Frontal cortex (tissue), 4 donors: Measurements from ENCODE around the gene SNX10. TPM values are rescaled to one million over a fixed set of nuclear protein-coding genes. Genes with fewer than 3 reads are reported as not detected.

Experiments
- DNase-seq, 2 donors: peaks; one replicate each; pipeline ENCODE4 v3.0.0; 2012; ENCODE audit warnings: low spot score in 2 of 2
- FAIRE-seq: peaks from 2 replicates; lab custom pipeline; 2012; peaks lifted over from hg19 to GRCh38; lab: Jason Lieb, UNC
- total RNA-seq: library from RNA; depleted of rRNA; stranded (reverse); fragments of >200 nt; gene quantifications from one replicate; pipeline ENCODE4 v1.2.3, GENCODE V29; 2014
- donor health status: control.
- donor health status: control.
- donor health status: control.

Gene SNX10
- total RNA-seq, 1 donor from 2014 or later: 37.1 TPM

DNA sequence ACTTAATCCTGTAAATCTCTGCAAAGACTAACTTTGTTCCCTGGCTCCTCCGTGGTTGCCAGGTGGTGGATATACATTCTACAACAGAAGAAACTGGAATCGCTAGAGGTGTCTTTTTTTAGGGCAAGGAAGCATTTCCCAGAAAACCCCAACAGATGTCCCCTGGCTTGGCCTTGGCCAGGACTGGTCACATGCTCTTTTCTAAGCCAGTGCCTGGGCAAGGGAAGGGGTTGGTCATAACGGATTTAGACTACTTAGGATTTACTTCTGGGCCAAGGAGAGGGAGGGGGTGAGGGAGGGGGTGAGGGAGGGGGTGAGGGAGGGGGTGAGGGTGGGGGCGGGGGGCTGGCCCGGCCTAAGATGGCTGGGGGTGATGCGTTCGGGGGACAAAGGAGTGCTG, 105.7 kb downstream of the SNX10 start:
- FAIRE-seq: no peak
- peak in 1 of 2 donors; percentile 27 for DNase-seq

DNA sequence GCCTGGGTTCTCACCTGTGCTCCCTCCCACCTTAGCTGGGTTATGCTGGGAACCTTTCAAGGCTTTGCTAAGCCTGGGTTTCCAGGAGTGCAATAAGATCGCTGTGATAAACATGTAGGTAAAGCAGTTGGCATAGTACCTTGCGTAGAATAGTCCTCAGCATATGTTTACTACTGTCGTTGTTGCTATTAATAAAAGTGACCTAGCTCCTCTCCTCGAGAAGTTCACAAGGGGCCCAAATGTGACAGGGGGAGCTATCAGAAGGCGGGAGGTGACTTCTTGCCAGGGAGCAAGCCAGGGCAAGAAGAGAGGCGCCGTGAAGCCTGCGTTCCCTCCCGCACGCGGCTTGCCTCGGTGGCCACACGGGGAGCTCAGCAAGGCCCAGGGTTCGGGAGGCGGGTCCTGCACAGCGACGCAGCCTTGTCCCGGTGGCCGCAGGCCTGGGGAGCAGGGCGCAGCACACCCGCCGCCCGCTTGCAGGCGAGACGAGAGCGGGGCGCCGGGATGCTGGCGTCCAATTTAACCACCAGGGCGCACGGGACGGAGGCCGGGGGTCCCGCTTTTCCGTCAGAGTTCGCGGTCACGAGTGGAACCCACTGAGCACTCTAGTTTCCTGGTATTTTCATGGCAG, 106.2 kb downstream of the SNX10 start:
- peak in 1 of 2 donors; percentile 16 for DNase-seq
- no peak for FAIRE-seq

DNA sequence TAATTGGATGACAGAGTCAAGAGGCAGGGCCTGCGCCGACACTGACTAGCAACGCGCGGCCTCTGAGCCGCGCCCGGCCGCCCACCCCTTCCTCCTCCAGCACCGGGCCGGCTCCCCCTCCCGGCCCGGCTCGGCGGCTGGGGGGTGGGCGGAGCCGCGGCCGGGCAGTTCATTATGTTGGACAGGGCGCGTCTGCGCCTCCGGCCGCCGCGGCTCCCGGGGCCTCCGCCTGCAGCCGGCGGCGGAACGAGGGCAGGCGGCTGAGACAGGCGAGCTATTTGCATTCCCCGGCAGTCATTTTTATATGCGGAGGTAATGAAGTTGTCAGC, 106.7 kb downstream of the SNX10 start:
- FAIRE-seq (no peak), DNase-seq (peak; percentile 58)

DNA sequence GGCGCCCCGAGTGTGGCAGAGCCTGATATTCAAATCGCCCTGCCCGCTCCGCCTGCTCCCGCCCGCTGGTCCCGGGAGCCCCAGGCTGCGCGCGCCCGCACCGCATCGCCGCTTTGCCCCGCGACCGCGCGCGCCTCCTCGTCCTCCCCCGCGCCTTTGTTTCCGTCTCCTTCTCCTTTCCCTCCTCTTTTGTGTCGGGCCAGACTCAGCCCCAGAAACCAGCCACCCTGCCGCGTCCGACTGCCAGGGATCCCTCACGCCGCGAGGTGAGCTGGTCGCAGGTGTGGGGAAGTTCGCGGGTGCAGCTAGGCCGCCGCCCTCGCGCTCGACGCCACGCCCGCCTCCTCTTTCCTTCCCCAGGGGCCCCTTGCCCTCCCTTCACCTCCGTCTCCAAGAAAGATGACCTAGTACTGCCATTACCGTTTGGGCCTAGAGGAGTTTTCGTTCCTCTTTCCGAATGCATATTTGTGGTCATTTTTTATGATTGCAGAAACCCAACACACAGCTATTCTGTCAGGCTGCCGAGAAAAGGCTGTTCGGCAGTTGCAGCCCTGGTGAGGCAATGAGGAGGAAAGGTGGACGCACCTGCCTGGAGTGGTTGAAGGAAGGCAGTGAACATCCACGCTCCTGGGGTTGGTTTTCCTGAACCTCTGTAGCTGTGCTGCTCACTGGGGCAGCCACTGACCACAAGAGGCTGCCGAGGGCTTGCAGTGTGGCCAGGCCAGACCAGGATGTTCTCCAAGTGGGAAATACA, 107.3 kb downstream of the SNX10 start:
- peak in 1 of 2 donors; percentile 36 for DNase-seq
- FAIRE-seq: no peak

DNA sequence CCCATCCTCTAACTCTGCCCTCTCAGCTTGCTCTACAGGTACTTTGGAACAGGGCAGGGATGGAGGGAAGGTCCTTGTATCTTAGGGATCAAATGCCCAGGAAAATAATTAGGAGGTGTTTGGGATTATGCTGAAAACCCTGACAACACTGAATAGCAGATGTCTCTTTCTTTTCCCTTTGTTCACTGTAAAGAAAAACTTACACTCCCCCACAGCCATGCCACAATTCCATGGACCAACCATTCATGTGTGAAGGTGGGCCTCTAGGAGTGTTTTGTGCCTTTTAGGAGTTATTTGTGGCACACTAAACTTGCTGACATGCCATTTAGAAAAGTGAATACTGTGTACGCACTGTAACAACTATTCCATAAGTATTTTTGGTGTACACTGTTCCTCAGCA, 108.1 kb downstream of the SNX10 start:
- FAIRE-seq (no peak), DNase-seq (no peak)

DNA sequence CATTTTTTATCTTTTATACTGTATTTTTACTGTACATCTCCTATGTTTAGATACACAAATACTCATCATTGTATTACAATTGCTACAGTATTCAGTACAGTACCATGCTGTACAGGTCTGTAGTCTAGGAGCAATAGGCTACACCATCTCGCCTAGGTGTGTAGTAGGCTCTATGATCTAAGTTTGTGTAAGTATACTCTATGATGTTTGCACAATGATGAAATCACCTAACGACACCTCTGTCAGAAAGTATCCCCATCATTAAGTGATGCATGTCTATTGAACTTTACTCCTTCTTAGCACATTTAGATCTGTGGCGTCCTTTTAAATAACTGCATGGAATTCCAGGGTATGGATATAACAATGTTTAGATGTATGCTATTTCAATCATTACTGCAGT, 112.0 kb downstream of the SNX10 start:
- FAIRE-seq (no peak), DNase-seq (no peak)

DNA sequence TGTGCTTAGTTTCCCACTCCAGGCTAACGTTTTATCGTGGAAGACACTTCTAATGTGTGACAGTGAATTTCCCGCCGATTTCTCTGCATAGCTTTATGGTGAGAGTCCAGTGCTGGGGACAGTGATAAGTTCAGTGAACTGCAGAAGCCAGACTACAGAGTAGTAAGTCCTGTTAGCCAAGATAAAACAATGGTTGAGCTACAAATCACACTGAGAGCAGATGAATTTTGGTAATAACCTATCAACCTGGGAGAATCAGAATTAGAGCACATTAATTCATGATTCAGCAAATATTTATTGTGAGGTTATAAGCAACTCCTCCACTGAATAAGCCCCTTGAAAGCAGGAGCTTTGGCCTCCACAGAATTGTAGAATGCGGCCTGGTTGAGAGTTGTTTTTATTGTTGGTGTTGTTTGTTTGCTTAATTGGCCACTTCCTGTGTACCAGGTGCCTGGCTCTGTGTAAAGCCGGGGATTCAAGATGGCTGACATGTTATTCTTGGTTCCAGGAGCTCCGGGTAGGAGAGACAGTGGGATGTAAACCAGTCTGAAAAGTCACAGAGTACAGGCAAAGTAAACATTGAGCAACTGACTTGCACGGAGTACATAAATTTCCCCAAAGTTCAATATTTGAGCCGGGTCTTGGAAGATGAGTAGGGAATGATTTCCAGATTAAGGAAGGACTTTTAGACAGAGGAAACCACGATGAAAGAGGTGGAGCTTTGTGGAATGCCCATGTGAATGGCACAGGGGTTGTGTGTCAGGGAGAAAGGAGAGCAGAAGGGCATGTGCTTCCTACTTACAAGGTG, 112.7 kb downstream of the SNX10 start:
- no peak for DNase-seq
- FAIRE-seq: no peak

DNA sequence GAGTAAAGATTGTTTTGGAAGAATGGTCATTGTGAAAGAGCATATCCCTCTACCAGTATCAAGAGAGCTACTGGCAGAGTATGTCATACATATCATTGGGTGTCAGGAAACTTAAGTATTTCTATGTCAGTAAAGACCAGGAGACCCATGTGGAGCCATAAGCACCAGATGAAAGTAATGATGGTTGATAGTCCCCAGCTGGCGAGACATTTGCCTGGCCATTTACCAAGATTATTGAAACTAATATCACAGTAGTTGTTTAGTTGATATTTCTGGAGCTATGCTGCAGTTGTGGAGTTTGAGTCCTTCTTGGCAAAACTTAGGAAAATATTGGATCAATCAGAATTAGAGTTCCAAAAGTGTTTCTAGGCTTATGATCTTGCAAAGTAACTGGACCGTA, 114.8 kb downstream of the SNX10 start:
- no peak for FAIRE-seq
- no peak for DNase-seq

DNA sequence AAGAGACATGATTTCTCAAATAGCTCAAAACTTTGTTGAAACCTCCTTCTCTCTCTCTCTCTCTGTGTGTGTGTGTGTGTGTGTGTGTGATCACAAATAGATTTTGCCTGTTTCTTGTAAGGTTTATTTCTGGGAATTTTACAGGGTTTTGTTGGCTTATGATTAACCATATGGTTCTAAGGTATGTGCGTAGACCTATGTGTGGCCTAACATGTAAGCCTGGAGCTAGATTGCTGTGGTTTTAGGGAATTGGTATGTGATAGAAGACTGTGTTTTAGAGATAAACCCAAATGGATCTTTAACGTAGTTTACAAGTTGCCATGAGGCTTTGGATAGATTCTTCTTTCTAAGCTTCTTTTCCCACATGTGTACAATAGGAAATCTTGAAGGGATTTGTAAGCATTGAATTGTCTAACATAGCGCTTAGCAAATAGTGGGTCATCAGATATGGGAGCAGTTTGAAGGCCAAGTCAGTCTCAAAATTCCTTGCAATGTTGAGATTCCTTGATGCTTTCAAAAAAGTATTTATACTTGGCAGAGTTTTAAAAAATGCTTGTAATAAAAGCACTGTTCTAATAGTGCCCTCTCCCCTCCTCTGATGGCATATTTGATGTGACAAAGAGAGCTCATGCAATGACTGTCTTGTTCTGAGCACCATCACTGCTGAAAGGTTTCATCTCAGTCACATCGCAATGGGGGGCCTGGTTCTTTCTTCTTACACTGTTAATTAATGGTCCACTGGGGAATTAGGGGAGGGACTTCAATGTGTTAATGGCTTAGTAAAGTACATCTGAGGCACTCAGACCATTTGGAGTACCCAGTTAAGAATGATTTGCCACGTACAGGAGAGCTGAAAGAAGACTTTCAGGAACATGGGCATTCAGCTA, 118.2 kb downstream of the SNX10 start:
- FAIRE-seq (no peak), DNase-seq (no peak)

DNA sequence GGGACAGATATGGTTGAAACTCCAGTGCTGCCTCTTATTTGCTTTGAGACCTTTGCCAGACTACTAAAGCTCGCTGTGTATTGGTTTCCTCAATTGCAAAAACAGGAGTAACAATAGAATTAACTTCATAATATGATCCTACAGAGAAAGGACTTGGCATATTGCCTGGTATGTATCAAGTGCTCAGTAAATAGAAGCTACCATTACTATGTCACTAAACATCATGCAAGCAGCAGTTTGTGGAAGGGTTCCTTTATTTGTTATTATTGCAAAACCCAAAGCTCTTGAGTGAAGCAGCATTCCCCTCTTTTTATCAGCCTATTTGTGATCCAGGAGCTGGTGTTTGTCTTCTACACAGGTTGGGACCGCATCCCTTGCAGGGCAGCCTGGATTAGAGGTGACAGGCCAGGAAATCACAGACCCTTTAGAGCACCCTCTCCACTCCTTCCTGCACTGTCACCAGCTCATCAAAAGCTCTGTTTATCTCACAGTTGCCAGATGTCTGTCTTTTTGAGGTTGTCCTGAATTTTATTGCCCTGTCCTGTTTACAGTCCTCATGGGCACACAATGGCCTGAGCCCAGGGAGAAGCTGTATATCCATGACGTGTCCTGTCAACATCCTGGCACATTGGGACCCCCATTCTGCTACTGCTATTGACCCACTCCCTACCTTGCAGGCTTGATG, 121.5 kb downstream of the SNX10 start:
- FAIRE-seq (no peak), DNase-seq (no peak)

DNA sequence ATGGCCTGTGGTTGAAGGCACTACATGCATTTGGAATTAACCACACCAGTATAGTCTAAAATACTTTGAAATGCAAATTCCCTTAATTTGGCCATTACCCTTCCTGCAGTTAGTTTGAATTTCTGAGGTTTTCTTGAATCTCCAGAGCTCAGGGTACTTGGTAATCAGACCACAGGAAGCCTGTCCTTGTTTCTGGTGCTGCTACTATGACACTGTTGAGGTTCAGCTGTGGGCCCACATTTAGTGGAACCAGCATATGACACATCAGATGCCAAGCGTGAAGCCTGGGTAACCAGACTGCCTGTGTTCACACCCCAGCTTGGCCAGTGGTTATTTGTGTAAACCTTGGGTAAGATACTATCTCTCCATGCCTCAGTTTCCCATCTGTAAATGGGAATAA, 124.3 kb downstream of the SNX10 start:
- DNase-seq: no peak
- no peak for FAIRE-seq

DNA sequence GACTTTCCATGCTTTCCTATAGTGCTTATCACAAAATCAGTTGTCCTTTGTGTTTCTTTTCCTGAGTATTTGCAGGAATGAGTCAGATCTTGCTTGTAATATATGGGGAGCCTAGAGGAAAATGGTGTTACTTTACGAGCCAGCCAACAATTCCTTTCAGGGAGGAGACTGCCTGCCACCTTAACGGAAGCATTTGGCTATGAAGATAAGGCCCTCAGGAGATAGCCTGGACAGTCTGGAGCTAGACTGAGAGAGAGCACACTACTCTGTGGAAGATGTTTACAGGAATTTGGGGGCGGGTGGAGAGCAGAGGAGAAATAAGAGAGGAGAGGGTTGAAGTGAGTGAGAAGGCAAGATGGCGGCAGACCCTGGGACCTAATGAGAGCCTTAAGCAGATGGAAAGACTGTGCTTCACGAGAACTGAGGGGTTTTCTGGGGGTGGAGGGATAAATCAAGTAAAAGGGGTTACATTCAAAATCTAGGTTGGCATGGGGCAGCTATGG, 126.3 kb downstream of the SNX10 start:
- no peak for FAIRE-seq
- no peak for DNase-seq

DNA sequence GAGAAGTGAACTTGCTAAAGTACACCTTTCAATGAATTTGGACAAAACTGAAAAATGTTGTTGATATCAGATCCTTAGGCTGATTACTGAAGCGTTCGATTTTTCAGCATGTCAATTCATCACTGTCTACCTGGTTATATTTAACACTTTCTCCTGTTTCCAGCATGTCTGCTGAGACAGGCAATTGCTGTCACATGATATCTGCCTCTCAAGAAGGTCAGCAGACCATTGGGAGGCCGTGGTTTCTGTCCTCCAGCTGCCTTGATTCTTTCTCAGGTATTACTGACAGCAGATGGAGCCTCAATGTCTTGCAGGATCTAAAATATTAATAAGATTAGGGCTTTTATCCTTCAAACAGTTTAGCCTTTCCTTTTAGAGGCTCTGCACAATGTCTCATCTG, 127.5 kb downstream of the SNX10 start:
- DNase-seq (no peak), FAIRE-seq (no peak)

DNA sequence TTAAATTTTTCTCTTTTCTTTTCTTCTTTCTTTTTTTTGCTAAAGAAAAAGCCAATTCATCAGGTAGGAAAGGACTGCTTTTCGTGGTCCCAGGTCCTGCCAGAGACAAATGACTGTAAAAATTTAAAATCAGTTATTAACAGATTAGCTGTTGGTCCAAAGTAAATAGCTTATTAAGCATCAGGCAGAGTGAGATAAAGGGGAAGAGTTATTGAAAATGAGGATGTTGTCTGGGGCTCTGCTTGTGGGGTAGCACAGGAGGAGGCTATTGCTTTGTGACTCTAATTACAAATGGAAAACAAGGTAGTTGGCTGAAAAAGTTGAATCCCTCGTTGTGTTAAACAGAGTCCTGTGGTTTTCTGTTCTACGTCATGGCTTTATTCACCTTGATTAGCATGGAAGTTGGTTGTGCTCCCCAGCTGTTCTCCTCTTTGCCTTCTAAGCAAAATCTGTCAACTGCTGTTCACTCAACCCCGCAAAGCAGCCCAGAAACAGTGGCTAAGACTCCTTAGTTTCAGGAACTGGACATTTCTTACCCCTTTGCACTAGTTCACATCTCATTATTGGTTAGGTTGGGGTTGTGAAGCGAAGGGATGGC, 128.9 kb downstream of the SNX10 start:
- FAIRE-seq: no peak

DNA sequence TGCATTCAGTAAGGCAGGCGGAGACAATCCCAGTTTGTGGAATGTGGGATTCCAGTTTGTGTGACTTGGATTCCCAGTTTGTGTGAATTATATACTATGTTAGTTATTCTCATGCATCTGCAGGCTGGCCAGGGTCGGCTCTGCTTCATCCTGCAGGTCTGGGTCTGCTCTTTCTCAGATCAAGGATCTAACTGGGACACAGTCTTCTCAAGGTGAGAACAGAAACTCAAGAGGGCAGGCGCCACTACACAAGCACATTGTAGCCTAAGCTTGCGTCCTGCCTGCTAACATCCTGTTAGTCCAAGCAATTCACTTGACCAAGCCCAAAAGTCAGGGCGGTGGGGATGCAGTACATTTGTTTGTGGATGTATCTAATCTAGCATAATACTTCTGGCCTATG, 131.1 kb downstream of the SNX10 start:
- FAIRE-seq: no peak
- DNase-seq: no peak

More for the DNA sequence above, 128.9 kb downstream of the SNX10 start:
- DNase-seq: no peak

DNA sequence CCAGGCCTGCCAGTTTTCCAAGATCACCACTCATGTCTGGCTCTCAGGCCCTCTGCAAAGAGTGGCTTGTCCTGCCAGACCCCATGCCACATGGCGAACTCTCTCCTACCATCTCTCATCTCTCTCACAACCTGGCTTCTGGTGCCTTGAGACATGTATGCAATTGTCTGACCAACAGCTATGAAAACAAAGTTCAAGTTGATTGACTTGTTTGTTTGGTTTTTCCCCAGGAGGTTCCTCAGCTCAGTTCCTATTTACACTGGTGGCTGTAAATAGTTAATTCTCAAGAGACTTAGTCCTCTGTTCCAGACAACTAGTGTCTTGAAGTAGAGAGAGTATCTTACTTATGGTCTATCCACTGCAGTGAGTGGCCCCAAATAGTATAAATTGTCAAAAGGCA, 131.8 kb downstream of the SNX10 start:
- no peak for FAIRE-seq
- DNase-seq: no peak
